GM18873 (cell line): ENCODE data around the gene NCR3LG1.

ENCODE experiments used
- ATAC-seq: cut with Tn5 transposase; IDR thresholded peaks from one replicate; pipeline ENCODE4 v1.9.1; 2021; ENCODE audit warnings: mild to moderate bottlenecking, moderate library complexity, moderate number of reproducible peaks; ENCODE audit not compliant: unreplicated experiment, low FRiP score

The NCR3LG1 gene

GRCh38 chr11:17391493-17392355 lies 40.1 kb downstream of the NCR3LG1 start:
- no peak for ATAC-seq

- ATAC-seq: no peak
Measured at GRCh38 chr11:17392872-17393271, 41.3 kb downstream of the NCR3LG1 start.

DNA sequence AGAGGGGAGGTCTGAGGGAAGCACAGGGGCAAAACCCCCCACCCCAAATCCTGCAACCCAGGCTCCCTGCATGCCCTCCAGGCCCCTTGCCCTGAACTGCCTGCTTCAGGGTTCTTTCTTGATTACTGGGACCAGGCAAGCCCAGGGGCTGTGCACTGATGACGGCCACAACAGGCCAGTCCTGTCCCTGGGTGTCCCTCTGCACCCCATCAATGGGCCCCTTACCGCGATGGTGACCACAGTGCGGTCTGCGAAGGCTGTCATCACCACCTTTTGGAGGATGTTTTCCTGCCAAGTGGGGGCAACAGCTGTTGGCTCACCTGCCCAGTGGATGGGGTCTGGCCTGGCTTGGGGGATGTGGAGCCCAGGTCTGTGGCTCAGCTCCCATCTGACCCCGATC lies 41.9 kb downstream of the NCR3LG1 start:
- ATAC-seq: no peak

DNA sequence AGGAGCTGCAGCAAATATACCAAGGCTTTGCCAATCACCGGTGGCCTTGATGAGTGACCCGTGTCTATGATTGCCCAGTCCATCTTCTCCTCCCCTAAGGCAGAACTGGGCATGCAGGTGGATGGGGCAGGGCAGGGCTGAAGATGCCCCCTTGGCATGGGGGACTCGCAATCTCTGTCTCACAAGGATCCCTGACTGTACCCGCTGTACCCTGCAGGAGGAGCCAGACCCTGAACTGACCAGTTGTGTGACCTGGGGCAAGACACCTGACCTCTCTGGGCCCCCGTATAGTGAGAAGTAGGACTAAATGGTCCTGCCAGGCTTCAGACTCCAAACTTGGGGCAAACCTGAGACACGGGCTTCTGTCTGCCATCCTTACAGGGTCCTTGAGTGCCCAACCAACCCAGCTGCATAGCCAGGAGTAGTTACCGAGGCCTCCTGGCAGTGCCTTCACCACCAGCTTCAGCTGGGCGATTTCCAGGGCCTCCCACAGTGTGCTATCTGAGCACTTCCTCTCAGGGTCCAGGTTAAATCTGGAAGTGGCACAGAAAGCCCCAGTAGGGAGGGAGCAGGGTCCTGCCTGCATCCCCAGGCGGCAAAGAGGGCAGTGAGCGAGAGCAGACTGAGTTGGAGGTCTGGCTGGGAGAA lies 43.3 kb downstream of the NCR3LG1 start:
- ATAC-seq: no peak

- no peak for ATAC-seq
Measured at GRCh38 chr11:17395554-17395961, 44.0 kb downstream of the NCR3LG1 start.

DNA sequence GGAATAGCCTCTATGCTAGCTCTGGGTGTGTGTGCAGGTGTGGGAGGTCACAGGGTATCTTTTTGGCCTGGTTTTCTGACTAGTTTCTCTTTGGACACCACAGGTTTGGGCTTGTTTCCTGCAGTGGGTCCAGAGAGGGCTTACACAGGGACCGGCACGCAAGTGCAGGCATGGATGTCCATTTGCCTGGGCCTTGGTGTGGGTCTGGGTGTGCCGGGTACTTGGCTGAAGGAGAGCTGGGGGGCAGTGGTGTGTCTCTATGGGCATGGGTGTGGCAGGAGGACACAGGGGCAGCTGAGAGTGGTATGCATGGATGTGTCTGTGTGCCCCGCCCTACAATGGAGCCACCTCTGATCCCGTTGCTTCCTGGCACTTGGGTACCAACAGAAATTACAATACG lies 44.4 kb downstream of the NCR3LG1 start:
- ATAC-seq: no peak

DNA sequence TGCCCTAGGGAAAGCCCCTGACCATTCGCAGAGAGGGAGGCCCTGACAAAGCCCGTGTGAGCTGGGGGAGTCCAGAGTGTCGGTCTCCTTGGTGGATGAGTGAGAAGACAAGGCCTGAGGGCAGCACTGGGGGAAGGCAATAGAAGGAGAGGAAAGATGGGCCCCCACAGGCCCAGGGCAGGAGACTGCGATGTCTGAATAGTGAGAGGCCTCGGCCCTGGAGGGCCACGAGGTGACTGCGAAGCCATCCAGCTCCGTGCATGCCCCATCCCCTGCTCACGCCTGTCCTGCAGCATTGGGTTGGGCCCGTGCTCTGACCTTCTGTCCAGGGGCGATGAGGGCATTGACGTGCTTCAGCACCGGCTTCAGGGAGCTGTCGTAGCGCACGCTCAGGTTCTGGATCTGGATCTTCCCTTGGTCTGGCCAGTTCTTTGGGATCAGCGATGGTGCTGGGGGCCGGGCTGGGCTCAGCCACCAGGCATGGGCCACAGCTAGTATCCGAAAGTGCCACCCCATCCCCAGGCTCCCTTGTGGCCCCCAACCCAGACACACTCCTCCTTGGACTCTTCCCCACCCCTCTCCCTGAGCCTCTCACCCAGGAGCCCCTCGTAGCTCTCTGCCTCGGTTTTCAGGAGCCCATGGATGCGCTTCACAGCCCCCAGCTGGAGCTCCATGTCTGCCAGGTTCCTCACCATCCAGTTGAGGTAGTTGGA lies 45.2 kb downstream of the NCR3LG1 start:
- no peak for ATAC-seq

DNA sequence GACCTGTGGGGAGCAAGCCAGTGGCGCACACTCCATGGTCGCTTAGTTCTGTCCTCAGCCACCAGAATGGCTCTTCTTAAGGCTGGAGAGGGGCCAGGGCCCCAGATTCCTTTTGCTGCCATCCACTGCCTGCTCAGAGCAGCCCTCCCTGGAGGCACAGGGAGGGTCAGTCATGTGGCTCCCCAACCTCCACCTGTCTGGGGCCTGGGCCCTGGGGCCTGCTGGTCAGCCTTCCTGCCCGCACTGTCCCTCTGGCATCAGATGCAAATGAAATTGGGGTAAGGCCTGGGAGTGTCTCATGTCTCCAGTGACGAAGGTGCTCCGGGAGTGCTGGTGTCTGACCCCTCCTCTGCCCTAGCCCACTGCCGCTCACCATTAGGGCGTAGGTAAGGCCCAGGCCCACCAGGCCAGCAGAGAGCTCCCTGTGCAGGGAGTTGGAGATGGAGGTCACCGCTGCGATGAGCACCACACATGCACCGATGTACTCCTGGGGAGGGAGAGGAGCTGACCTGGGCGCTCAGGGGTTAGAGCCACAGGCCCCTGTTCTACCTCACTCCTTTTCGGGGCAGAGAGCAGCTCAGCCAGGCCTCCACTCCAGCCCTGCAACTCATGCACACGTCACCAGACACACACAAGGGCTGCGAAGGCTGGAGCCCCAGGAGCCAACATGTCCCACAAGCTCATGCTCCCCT lies 45.9 kb downstream of the NCR3LG1 start:
- no peak for ATAC-seq

DNA sequence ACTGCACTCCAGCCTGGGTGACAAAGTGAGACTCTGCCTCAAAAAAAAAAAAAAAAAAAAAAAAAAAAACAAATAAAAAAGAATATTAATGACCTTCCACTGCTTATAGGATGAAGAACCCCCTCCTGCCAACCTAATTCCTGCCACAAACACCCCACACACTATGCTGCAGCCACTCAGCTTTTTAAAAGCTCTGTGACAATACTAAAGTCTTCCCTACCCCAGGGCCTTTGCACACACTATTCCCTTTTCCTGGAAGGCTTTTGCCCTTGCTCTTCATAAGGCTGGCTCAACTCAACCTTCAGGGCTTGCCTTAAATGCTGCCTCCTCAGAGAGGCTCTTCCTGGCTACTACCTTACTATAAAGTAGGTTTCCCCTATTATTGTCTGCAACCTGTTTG lies 47.6 kb downstream of the NCR3LG1 start:
- ATAC-seq: no peak

DNA sequence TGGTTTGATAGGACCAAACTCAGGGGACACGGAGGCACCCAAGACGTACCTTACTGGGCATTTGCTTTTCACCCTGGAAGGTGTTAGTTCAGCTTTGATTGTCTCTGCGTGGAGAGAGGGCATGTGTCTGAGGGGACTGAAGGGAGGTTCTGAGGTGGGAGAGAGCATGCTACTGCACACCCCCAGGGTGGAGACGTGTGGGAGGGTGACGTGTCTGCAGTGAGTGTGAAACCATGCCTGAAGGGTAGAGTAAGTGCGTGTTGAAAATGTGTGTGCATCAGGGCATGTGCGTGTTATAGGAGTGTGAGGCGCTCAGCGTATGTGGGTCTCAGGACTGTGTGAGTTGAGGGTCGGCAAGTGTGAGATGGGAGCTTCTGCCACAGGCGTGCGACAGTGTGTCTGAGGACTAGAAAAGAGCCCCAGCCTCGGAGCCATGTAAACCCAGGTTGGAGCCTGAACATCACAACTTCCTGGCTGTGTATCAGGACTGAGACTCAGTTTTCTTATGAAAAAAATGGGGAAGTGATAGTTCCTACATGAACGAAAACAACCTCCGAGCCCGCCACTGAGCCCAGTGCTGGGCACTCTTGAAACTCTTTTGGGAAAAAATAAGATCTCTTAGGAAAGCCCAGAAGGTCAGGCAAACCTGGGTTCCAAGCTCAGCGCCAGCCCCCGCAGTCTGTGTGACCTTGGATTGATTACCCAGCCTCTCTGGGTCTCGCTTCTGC lies 48.6 kb downstream of the NCR3LG1 start:
- ATAC-seq: no peak

DNA sequence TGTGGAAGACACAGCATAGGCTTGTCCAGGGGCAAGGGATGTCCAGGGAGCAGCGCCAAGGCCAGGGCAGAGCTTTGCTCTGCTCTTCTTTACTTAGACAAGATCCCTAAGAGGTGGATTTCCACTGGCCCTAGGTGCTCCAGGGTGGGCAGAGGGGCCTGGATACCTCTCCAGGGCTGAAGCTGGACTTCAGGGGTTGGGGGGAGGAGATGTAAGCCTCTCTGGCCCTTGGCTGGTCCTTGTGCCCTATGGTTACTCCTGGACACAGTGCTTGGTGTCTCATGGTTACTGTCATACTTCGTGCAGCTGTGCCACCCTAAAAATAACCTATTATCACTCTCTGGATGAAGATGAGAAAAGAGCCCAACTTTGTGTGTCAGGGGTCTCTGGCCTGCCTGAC lies 49.7 kb downstream of the NCR3LG1 start:
- no peak for ATAC-seq

GRCh38 chr11:17401841-17402240 lies 50.2 kb downstream of the NCR3LG1 start:
- ATAC-seq: no peak

- no peak for ATAC-seq
Measured at GRCh38 chr11:17402486-17402885, 50.9 kb downstream of the NCR3LG1 start.

DNA sequence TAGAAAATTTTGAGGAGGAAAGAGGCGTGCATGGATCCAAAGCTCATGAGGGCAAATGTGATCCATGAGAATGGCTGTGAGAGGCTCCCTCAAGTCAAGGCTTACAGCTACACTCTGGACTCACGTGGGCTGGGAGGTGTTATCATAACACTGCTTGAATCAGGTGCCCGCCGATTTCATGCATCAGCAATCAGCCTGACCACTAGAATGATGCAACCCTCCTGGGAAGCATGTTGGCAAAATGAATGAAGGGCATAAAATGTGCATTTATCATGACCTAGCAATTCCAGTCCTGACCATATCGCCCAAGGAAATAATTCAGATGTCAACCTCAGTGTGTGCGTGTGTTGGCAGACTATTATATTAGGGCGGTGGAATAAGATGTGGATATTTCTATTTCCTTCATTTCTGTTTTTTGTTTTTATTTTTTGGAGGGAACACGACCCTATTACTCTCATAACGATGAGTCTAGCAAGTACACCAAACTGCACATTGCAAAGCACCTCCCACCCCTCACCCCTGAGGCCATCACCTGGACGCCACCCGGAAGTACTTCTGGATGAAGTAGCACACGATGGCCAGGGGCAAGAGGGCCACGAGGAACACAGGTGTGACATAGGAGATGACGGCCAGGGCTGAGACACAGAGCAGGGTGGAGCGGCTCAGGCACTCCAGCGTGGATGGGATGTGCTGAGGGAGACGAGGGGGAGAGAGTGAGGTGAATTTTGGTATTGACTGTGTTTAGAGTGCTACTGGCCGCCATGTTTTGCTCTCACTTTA lies 52.6 kb downstream of the NCR3LG1 start:
- ATAC-seq: no peak

GRCh38 chr11:17405232-17406005 lies 53.8 kb downstream of the NCR3LG1 start:
- no peak for ATAC-seq

DNA sequence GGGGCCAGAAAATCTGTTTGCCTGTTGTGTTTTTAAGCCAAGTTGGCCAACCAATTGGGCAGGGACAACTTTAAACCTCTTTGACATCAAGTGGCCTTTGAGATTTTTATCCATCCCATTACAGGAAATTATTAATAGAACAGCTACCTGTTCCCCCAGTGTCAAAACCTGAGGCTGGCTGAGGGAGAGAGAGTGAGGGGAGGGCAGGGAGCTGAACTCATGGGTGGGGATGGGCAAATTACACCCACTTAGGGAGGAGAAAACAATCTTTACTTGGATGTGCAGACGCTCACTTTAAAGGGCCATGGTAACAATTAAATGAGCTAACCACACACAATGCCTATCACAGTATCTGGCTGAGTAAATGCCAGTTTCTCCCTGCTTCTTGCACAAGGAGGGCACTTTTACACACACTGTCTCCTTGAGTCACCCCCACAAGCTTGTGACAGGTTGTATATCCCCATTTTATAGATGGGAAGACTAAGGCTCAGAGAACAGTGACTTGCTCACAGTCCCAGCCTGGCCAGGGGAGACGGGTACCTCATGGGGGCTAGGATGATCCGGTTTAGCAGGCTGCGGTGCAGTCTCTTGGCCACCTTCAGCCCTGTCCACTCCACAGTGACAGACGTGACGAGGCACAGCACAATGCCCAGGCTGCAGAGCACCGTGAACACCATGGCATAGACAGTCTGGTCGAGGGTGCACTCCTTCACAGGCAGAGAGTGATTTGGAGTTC lies 54.6 kb downstream of the NCR3LG1 start:
- ATAC-seq: no peak

GRCh38 chr11:17406818-17407149 lies 55.2 kb downstream of the NCR3LG1 start:
- no peak for ATAC-seq

GRCh38 chr11:17407575-17407974 lies 56.0 kb downstream of the NCR3LG1 start:
- ATAC-seq: no peak
